H9 (cell line): Measurements from ENCODE around the gene RNU6-9. TPM values are rescaled to one million over a fixed set of nuclear protein-coding genes. Genes with fewer than 3 reads are reported as not detected.

ENCODE experiments used
- DNase-seq: peaks from one replicate; pipeline ENCODE4 v3.0.0-alpha.2; 2017
- H2AFZ ChIP-seq: one replicate; pipeline ENCODE4 v1.6.1; 2013; ENCODE audit warnings: mild to moderate bottlenecking, low read length, control low read depth, moderate library complexity
- H2AK5ac ChIP-seq: 2 replicates; pipeline ENCODE4 v1.6.1; 2013; ENCODE audit warnings: low read length, control low read depth, mixed read lengths; ENCODE audit not compliant: insufficient read length
- H2BK120ac ChIP-seq: one replicate; pipeline ENCODE4 v1.6.1; 2013; ENCODE audit warnings: low read depth, mild to moderate bottlenecking, low read length, control low read depth, inconsistent platforms; ENCODE audit not compliant: poor library complexity, severe bottlenecking
- H2BK12ac ChIP-seq: 2 replicates; pipeline ENCODE4 v1.6.1; 2013; ENCODE audit warnings: low read length, control low read depth, mixed read lengths, low read depth; ENCODE audit not compliant: insufficient read length
- H2BK15ac ChIP-seq: 2 replicates; pipeline ENCODE4 v1.6.1; 2013; ENCODE audit warnings: low read depth, low read length, control low read depth
- H2BK20ac ChIP-seq: one replicate; pipeline ENCODE4 v1.6.1; 2013; ENCODE audit warnings: low read depth, mild to moderate bottlenecking, low read length, control low read depth, inconsistent platforms; ENCODE audit not compliant: poor library complexity, severe bottlenecking
- H2BK5ac ChIP-seq: 2 replicates; pipeline ENCODE4 v1.6.1; 2013; ENCODE audit warnings: low read length, control low read depth, mixed read lengths; ENCODE audit not compliant: insufficient read length
- H3K14ac ChIP-seq: 2 replicates; pipeline ENCODE4 v1.6.1; 2013; ENCODE audit warnings: low read length, control low read depth; ENCODE audit not compliant: insufficient read depth
- H3K18ac ChIP-seq: 2 replicates; pipeline ENCODE4 v1.6.1; 2013; ENCODE audit warnings: low read depth, mild to moderate bottlenecking, mixed read lengths, low read length, control low read depth; ENCODE audit not compliant: insufficient read length
- H3K23ac ChIP-seq: 2 replicates; pipeline ENCODE4 v1.6.1; 2013; ENCODE audit warnings: low read length, control low read depth, mixed read lengths, low read depth; ENCODE audit not compliant: insufficient read length
- H3K23me2 ChIP-seq: 2 replicates; pipeline ENCODE4 v1.6.1; 2013; ENCODE audit warnings: low read depth, mild to moderate bottlenecking, mixed read lengths, low read length, control low read depth; ENCODE audit not compliant: insufficient read length, poor library complexity, severe bottlenecking
- H3K27ac ChIP-seq: 2 replicates; pipeline ENCODE4 v1.5.1; 2013; ENCODE audit warnings: low read length, control low read depth, mixed read lengths, low read depth; ENCODE audit not compliant: insufficient read length
- H3K27me3 ChIP-seq: 2 replicates; pipeline ENCODE4 v1.6.1; 2013; ENCODE audit warnings: low read length, control low read depth, inconsistent platforms; ENCODE audit not compliant: insufficient read depth
- H3K4ac ChIP-seq: 2 replicates; pipeline ENCODE4 v1.6.1; 2013; ENCODE audit warnings: low read depth, mild to moderate bottlenecking, control low read depth, inconsistent platforms, low read length, moderate library complexity
- H3K4me1 ChIP-seq: 2 replicates; pipeline ENCODE4 v1.6.1; 2013; ENCODE audit warnings: low read length, control low read depth, inconsistent platforms; ENCODE audit not compliant: insufficient read depth
- H3K4me2 ChIP-seq: 2 replicates; pipeline ENCODE4 v1.6.1; 2013; ENCODE audit warnings: low read length, control low read depth, mixed read lengths; ENCODE audit not compliant: insufficient read length, insufficient read depth
- H3K56ac ChIP-seq: 2 replicates; pipeline ENCODE4 v1.6.1; 2013; ENCODE audit warnings: low read depth, mild to moderate bottlenecking, mixed read lengths, low read length, control low read depth; ENCODE audit not compliant: insufficient read length
- H3K79me1 ChIP-seq: 2 replicates; pipeline ENCODE4 v1.6.1; 2013; ENCODE audit warnings: low read depth, mild to moderate bottlenecking, moderate library complexity, low read length, control low read depth, inconsistent platforms; ENCODE audit not compliant: insufficient read depth, poor library complexity, severe bottlenecking
- H3K79me2 ChIP-seq: 2 replicates; pipeline ENCODE4 v1.6.1; 2013; ENCODE audit warnings: low read length, control low read depth, inconsistent platforms; ENCODE audit not compliant: insufficient read depth
- H3K9ac ChIP-seq: 2 replicates; pipeline ENCODE4 v1.6.1; 2013; ENCODE audit warnings: low read length, control low read depth, mixed read lengths; ENCODE audit not compliant: insufficient read length; ENCODE audit errors: extremely low read depth
- H3K9me3 ChIP-seq: one replicate; pipeline ENCODE4 v1.6.1; 2013; ENCODE audit warnings: low read depth, low read length, inconsistent platforms; ENCODE audit not compliant: control insufficient read depth
- H3T11ph ChIP-seq: one replicate; pipeline ENCODE4 v1.6.1; 2013; ENCODE audit warnings: mild to moderate bottlenecking, low read length, control low read depth, inconsistent platforms
- H4K20me1 ChIP-seq: one replicate; pipeline ENCODE4 v1.6.1; 2013; ENCODE audit not compliant: control insufficient read depth, insufficient read length, insufficient read depth
- H4K5ac ChIP-seq: 2 replicates; pipeline ENCODE4 v1.6.1; 2013; ENCODE audit warnings: low read depth, mild to moderate bottlenecking, mixed read lengths, low read length, control low read depth; ENCODE audit not compliant: insufficient read length
- H4K8ac ChIP-seq: replicated peaks from 2 replicates; pipeline ENCODE4 v1.6.1; 2013; ENCODE audit warnings: low read length, control low read depth, mixed read lengths, low read depth; ENCODE audit not compliant: insufficient read length
- H4K91ac ChIP-seq: 2 replicates; pipeline ENCODE4 v1.6.1; 2013; ENCODE audit warnings: low read depth, mild to moderate bottlenecking, moderate library complexity, mixed read lengths, low read length, control low read depth; ENCODE audit not compliant: insufficient read length
- H3K27ac Mint-ChIP-seq, 3 experiments: 2 replicates in 2 of 3; 3 replicates in 1 of 3; pipeline ENCODE4 v1.8.0; 2020 to 2021; ENCODE audit warnings: mixed read lengths in 3 of 3, mild to moderate bottlenecking in 1 of 3, moderate library complexity in 1 of 3
- H3K27me3 Mint-ChIP-seq: 2 replicates; pipeline ENCODE4 v1.8.0; 2021; ENCODE audit warnings: low read depth, mild to moderate bottlenecking, moderate library complexity, mixed read lengths
- H3K36me3 Mint-ChIP-seq, 3 experiments: 2 replicates in 2 of 3; 3 replicates in 1 of 3; pipeline ENCODE4 v1.8.0; 2020 to 2021; ENCODE audit warnings: low read depth in 3 of 3, mixed read lengths in 3 of 3; ENCODE audit not compliant: insufficient read depth in 1 of 3
- H3K4me1 Mint-ChIP-seq, 2 experiments: 2 replicates each; pipeline ENCODE4 v1.8.0; 2020; ENCODE audit warnings: mixed read lengths in 2 of 2
- H3K4me3 Mint-ChIP-seq, 2 experiments: 2 replicates in 1 of 2; 3 replicates in 1 of 2; pipeline ENCODE4 v1.8.0; 2020 to 2021; ENCODE audit warnings: mild to moderate bottlenecking in 2 of 2, mixed read lengths in 2 of 2, moderate library complexity in 1 of 2
- H3K9me3 Mint-ChIP-seq, 2 experiments: 2 replicates in 1 of 2; 3 replicates in 1 of 2; pipeline ENCODE4 v1.8.0; 2020; ENCODE audit warnings: mild to moderate bottlenecking in 2 of 2, mixed read lengths in 2 of 2, moderate library complexity in 1 of 2
- CTCF ChIP-seq: fragments of 200-600 bp; sonication (generic); conservative IDR thresholded peaks from 3 replicates; pipeline ENCODE4 v1.8.0; 2021; ENCODE audit warnings: antibody characterized with exemption, mild to moderate bottlenecking
- WGBS: extraction: QIAGEN DNeasy Blood & Tissue Kit; methylation state at CpG from one replicate; pipeline ENCODE4 v1.1.7; 2013; ENCODE audit warnings: missing lambda C conversion rate, low lambda C conversion rate, mixed read lengths; ENCODE audit not compliant: insufficient read length; ENCODE audit errors: extremely low coverage; 5-methylcytosine and 5-hydroxymethylcytosine counted together
- total RNA-seq: library from RNA; stranded (reverse); gene quantifications from 2 replicates; pipeline ENCODE4 v1.2.1, GENCODE V29; 2021

The RNU6-9 gene
- total RNA-seq, 1 experiment from 2014 or later = not detected

- Histone ChIP-seq H2AK5ac (no peak overlapping the region), H3K23ac (no peak overlapping the region), H4K8ac (no peak overlapping the region), H4K20me1 (peaks cover 2% of the 10 kb centered on the region), H2BK20ac (no peak overlapping the region), H3K23me2 (no peaks in the 10 kb centered on the region), H3K27ac (no peak overlapping the region), H3K14ac (no peak overlapping the region), H3K79me2 (no peaks in the 10 kb centered on the region), H2BK120ac (no peak overlapping the region), H2AFZ (no peak overlapping the region), H2BK15ac (no peak overlapping the region), H3K4me2 (no peak overlapping the region), H3K9me3 (no peaks in the 10 kb centered on the region), H4K5ac (no peak overlapping the region), H3K4ac (no peak overlapping the region), H3K27me3 (no peaks in the 10 kb centered on the region), H3K79me1 (no peaks in the 10 kb centered on the region), H2BK5ac (no peak overlapping the region), H2BK12ac (no peak overlapping the region), H3T11ph (no peak overlapping the region), H3K9ac (no peak overlapping the region), H3K56ac (no peak overlapping the region), H3K18ac (no peak overlapping the region), H4K91ac (no peak overlapping the region), H3K4me1 (no peaks in the 10 kb centered on the region)
- DNase-seq = no peak
- peaks cover 17 to 57% (median 46%) of the 10 kb centered on the region in 3 experiments for H3K36me3 Mint-ChIP-seq
- WGBS = no CpG with 5 or more reads among the region's 51 CpGs
- no peaks in the 10 kb centered on the region for H3K9me3 Mint-ChIP-seq
- H3K27me3 Mint-ChIP-seq = no peaks in the 10 kb centered on the region
- TF ChIP-seq CTCF = no peak
- H3K27ac Mint-ChIP-seq = no peak overlapping the region
- no peaks in the 10 kb centered on the region for H3K4me1 Mint-ChIP-seq
- no peak overlapping the region for H3K4me3 Mint-ChIP-seq
Observed at GRCh38 chr19:884420-885211, 8.7 kb upstream of the RNU6-9 start.
